ENCODE measurements around the gene FMN2. TPM values are rescaled to one million over a fixed set of nuclear protein-coding genes. Genes with fewer than 3 reads are reported as not detected.

Gene FMN2
- total RNA-seq, 2 experiments from 2014 or later: not detected

- DNase-seq: no peak
- POLR2A ChIA-PET: no interaction called here
- CTCF ChIA-PET: no interaction called here
Measured at GRCh38 chr1:240385551-240385950, 293.9 kb downstream of the FMN2 start.

GRCh38 chr1:240385985-240386978 is 294.6 kb downstream of the FMN2 start:
- ATAC-seq (ENCODE audit: poor library complexity): no peak
- no peaks in the 10 kb centered on the region for H3K4me1 ChIP-seq (ENCODE audit: insufficient read depth, low read length)
- Mint-ChIP-seq H3K4me3 (no peak overlapping the region), H3K36me3 (ENCODE audit: low read depth) (no peaks in the 10 kb centered on the region), H3K27ac (no peak overlapping the region), H3K27me3 (no peaks in the 10 kb centered on the region), H3K4me1 (ENCODE audit: low read depth) (no peaks in the 10 kb centered on the region), H3K9me3 (no peaks in the 10 kb centered on the region)
- intact Hi-C loops (cut with DNase I, micrococcal nuclease): no loop called here
- DNase-seq: no peak
- no peak overlapping the region for H3K27ac ChIP-seq (ENCODE audit: low read depth in 1 of 2, low read length in 2 of 2)
- H3K27me3 ChIP-seq (ENCODE audit: control insufficient read depth in 1 of 2, insufficient read depth in 2 of 2, low read length in 2 of 2): no peaks in the 10 kb centered on the region
- POLR2A ChIA-PET: no interaction called here
- H3K9me3 ChIP-seq (ENCODE audit: control insufficient read depth in 1 of 2, insufficient read depth in 1 of 2, low read length in 2 of 2): peaks cover 2 to 9% of the 10 kb centered on the region in 2 experiments
- H3K36me3 ChIP-seq (ENCODE audit: insufficient read depth, low read length): no peaks in the 10 kb centered on the region
- no peak overlapping the region for H3K4me3 ChIP-seq (ENCODE audit: low read length)
- CTCF ChIA-PET: no interaction called here
- TF ChIP-seq CTCF (IDR thresholded peaks at IDR 0.05): no peak

More at GRCh38 chr1:240385551-240385950, 293.9 kb downstream of the FMN2 start:
- H3K4me1 Mint-ChIP-seq (ENCODE audit: low read depth): no peaks in the 10 kb centered on the region
- H3K36me3 Mint-ChIP-seq (ENCODE audit: low read depth): no peaks in the 10 kb centered on the region
- Histone ChIP-seq H3K9me3 (ENCODE audit: control insufficient read depth in 1 of 2, insufficient read depth in 1 of 2, low read length in 2 of 2) (peaks cover 9 to 11% of the 10 kb centered on the region in 2 experiments), H3K27ac (ENCODE audit: low read depth in 1 of 2, low read length in 2 of 2) (no peak overlapping the region), H3K27me3 (ENCODE audit: control insufficient read depth in 1 of 2, insufficient read depth in 2 of 2, low read length in 2 of 2) (no peaks in the 10 kb centered on the region), H3K4me1 (ENCODE audit: insufficient read depth, low read length) (no peaks in the 10 kb centered on the region), H3K36me3 (ENCODE audit: insufficient read depth, low read length) (no peaks in the 10 kb centered on the region), H3K4me3 (ENCODE audit: low read length) (no peak overlapping the region)
- no peak for TF ChIP-seq CTCF (IDR thresholded peaks at IDR 0.05)
- H3K27ac Mint-ChIP-seq: no peak overlapping the region
- peaks cover 4% of the 10 kb centered on the region for H3K9me3 Mint-ChIP-seq
- intact Hi-C loops (cut with DNase I, micrococcal nuclease): no loop called here
- H3K27me3 Mint-ChIP-seq: no peaks in the 10 kb centered on the region
- no peak overlapping the region for H3K4me3 Mint-ChIP-seq
- ATAC-seq (ENCODE audit: poor library complexity): no peak

DNA sequence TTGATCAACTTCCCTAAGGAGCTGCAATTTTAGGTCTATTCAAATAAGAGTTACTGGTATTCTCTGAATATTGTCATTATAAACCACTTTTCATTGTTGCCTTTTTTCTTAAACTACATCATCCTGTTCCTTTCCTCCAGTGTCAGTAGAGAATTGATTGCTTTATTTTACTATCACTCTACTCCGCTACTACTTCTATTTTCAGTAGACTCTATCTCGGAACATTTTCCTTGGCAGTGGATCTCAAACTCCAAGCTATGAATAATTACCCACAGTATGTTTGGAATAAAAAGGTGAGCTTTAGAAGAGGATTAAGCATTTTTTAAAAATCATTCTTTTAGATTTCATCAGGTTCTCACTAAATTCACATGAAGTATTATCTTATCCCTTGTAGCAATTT is 295.4 kb downstream of the FMN2 start:
- TF ChIP-seq CTCF (IDR thresholded peaks at IDR 0.05): no peak

More for the DNA sequence above, 295.4 kb downstream of the FMN2 start:
- no peak for DNase-seq
- ChIA-PET CTCF (interaction anchor here (1.2 kb wide), 1 partner anchor 11 kb away, joined by 3 read pairs; no protein-coding TSS in a partner anchor), POLR2A (no interaction called here)
- Mint-ChIP-seq H3K27me3 (no peaks in the 10 kb centered on the region), H3K36me3 (ENCODE audit: low read depth) (no peaks in the 10 kb centered on the region), H3K27ac (no peak overlapping the region), H3K9me3 (no peaks in the 10 kb centered on the region), H3K4me3 (no peak overlapping the region), H3K4me1 (ENCODE audit: low read depth) (no peaks in the 10 kb centered on the region)
- no peaks in the 10 kb centered on the region for H3K36me3 ChIP-seq (ENCODE audit: insufficient read depth, low read length)
- H3K4me1 ChIP-seq (ENCODE audit: insufficient read depth, low read length): no peaks in the 10 kb centered on the region
- no peak overlapping the region for H3K4me3 ChIP-seq (ENCODE audit: low read length)
- no peaks in the 10 kb centered on the region for H3K27me3 ChIP-seq (ENCODE audit: control insufficient read depth in 1 of 2, insufficient read depth in 2 of 2, low read length in 2 of 2)
- intact Hi-C loops (cut with DNase I, micrococcal nuclease): no loop called here
- H3K27ac ChIP-seq (ENCODE audit: low read depth in 1 of 2, low read length in 2 of 2): no peak overlapping the region
- no peak for ATAC-seq (ENCODE audit: poor library complexity)
- H3K9me3 ChIP-seq (ENCODE audit: control insufficient read depth in 1 of 2, insufficient read depth in 1 of 2, low read length in 2 of 2): peaks cover 0 to 5% of the 10 kb centered on the region in 2 experiments
